IMR-90 (cell line): ENCODE results near the gene MRPL10. TPM values are rescaled to one million over a fixed set of nuclear protein-coding genes. Genes with fewer than 3 reads are reported as not detected.

ENCODE experiments used
- ATAC-seq: fragments of 200-7000 bp; cut with Tn5 transposase; 2 replicates; pipeline ENCODE4 v1.9.1; 2020; ENCODE audit warnings: low read depth, mild to moderate bottlenecking, moderate library complexity
- BruUV-seq: library from RNA; stranded (reverse); fragments of 400-500 nt; replicated peaks from 2 replicates; lab custom pipeline; 2021; lab: Mats Ljungman, UMichigan
- CTCF ChIA-PET: fragments of 300-600 bp; formaldehyde crosslinking; extraction: SDS; loops from one replicate; lab custom pipeline; 2021; ENCODE audit warnings: antibody characterized with exemption; lab: Yijun Ruan, JAX
- POLR2A ChIA-PET: fragments of 300-600 bp; sonication (Branson Sonifier 250); formaldehyde crosslinking; loops from one replicate; lab custom pipeline; 2022; ENCODE audit warnings: antibody characterized with exemption; ENCODE audit not compliant: unreplicated experiment; lab: Charles Lee
- DNase-seq: peaks from one replicate; pipeline ENCODE4 v3.0.0; 2013
- H2AFZ ChIP-seq: replicated peaks from 2 replicates; pipeline ENCODE3; 2013; ENCODE audit warnings: low read length, mild to moderate bottlenecking; ENCODE audit not compliant: poor library complexity
- H2AK5ac ChIP-seq: 2 replicates; pipeline ENCODE4 v1.6.1; 2013; ENCODE audit warnings: low read depth, low read length, inconsistent platforms
- H2AK9ac ChIP-seq: replicated peaks from 2 replicates; pipeline ENCODE3; 2013; ENCODE audit warnings: mild to moderate bottlenecking, low read depth, low read length, moderate library complexity; ENCODE audit not compliant: poor library complexity
- H2BK120ac ChIP-seq: 2 replicates; pipeline ENCODE4 v1.6.1; 2013; ENCODE audit warnings: low read depth, low read length, inconsistent platforms
- H2BK15ac ChIP-seq: 3 replicates; pipeline ENCODE4 v1.6.1; 2013; ENCODE audit warnings: low read depth, low read length, inconsistent platforms
- H2BK20ac ChIP-seq: 2 replicates; pipeline ENCODE4 v1.6.1; 2013; ENCODE audit warnings: low read depth, mild to moderate bottlenecking, inconsistent platforms, low read length, moderate library complexity
- H2BK5ac ChIP-seq: 2 replicates; pipeline ENCODE4 v1.6.1; 2013; ENCODE audit warnings: mild to moderate bottlenecking, low read depth, low read length, inconsistent platforms; ENCODE audit not compliant: poor library complexity, severe bottlenecking
- H3K14ac ChIP-seq: replicated peaks from 2 replicates; pipeline ENCODE4 v1.6.1; 2013; ENCODE audit warnings: low read depth, low read length, inconsistent platforms
- H3K18ac ChIP-seq: 2 replicates; pipeline ENCODE4 v1.6.1; 2013; ENCODE audit warnings: low read depth, low read length, control low read depth
- H3K23ac ChIP-seq: 2 replicates; pipeline ENCODE4 v1.6.1; 2013; ENCODE audit warnings: low read depth, low read length, inconsistent platforms
- H3K27ac ChIP-seq: 2 replicates; pipeline ENCODE4 v1.5.1; 2013; ENCODE audit warnings: mild to moderate bottlenecking, control low read depth, low read length; ENCODE audit not compliant: insufficient read depth
- H3K27me3 ChIP-seq: 2 replicates; pipeline ENCODE4 v1.6.1; 2013; ENCODE audit warnings: low read length; ENCODE audit not compliant: control insufficient read depth, insufficient read depth
- H3K36me3 ChIP-seq: 2 replicates; pipeline ENCODE4 v1.6.1; 2013; ENCODE audit warnings: low read length, mixed read lengths; ENCODE audit not compliant: control insufficient read depth, insufficient read depth
- H3K4ac ChIP-seq: 2 replicates; pipeline ENCODE4 v1.6.1; 2013; ENCODE audit warnings: low read depth, low read length, inconsistent platforms
- H3K4me1 ChIP-seq: 2 replicates; pipeline ENCODE4 v1.6.1; 2013; ENCODE audit warnings: low read length, mixed read lengths; ENCODE audit not compliant: control insufficient read depth, insufficient read depth
- H3K4me2 ChIP-seq: 2 replicates; pipeline ENCODE4 v1.6.1; 2013; ENCODE audit warnings: low read depth, mild to moderate bottlenecking, control low read depth, low read length, moderate library complexity
- H3K4me3 ChIP-seq: 2 replicates; pipeline ENCODE4 v1.5.1; 2013; ENCODE audit warnings: low read depth, mild to moderate bottlenecking, control low read depth, low read length, moderate library complexity; ENCODE audit not compliant: insufficient read depth
- H3K56ac ChIP-seq: 2 replicates; pipeline ENCODE4 v1.6.1; 2013; ENCODE audit warnings: low read length, inconsistent platforms; ENCODE audit not compliant: insufficient read depth; ENCODE audit errors: extremely low read depth
- H3K79me1 ChIP-seq, 2 experiments: 2 replicates each; pipeline ENCODE4 v1.6.1; 2013; ENCODE audit warnings: low read length in 2 of 2, inconsistent platforms in 1 of 2, low read depth in 1 of 2
- H3K9ac ChIP-seq: 2 replicates; pipeline ENCODE4 v1.6.1; 2013; ENCODE audit warnings: low read depth, low read length, control low read depth
- H3K9me1 ChIP-seq: 2 replicates; pipeline ENCODE4 v1.6.1; 2013; ENCODE audit warnings: low read length, inconsistent platforms; ENCODE audit not compliant: insufficient read depth
- H3K9me3 ChIP-seq: 2 replicates; pipeline ENCODE4 v1.6.1; 2013; ENCODE audit warnings: low read length; ENCODE audit not compliant: control insufficient read depth, insufficient read depth
- H4K20me1 ChIP-seq: 2 replicates; pipeline ENCODE4 v1.6.1; 2013; ENCODE audit warnings: low read length, inconsistent platforms; ENCODE audit not compliant: insufficient read depth
- H4K5ac ChIP-seq: 2 replicates; pipeline ENCODE4 v1.6.1; 2013; ENCODE audit warnings: mild to moderate bottlenecking, low read depth, low read length, control low read depth
- H4K8ac ChIP-seq, 2 experiments: 2 replicates each; pipeline ENCODE4 v1.6.1; 2013; ENCODE audit warnings: low read depth in 2 of 2, low read length in 2 of 2, control low read depth in 1 of 2, inconsistent platforms in 1 of 2
- H4K91ac ChIP-seq: 2 replicates; pipeline ENCODE4 v1.6.1; 2013; ENCODE audit warnings: low read depth, low read length, inconsistent platforms; ENCODE audit not compliant: insufficient read depth
- ELK1 ChIP-seq: fragments of 150-350 bp; IDR thresholded peaks from 2 replicates; pipeline ENCODE4 v1.6.1; 2016; ENCODE audit warnings: low read depth, mild to moderate bottlenecking, low read length, moderate library complexity, borderline replicate concordance
- WGBS, 2 experiments: methylation state at CpG; one replicate each; pipeline versions ENCODE4 v1.1.5 to v1.1.7; 2013; ENCODE audit warnings: missing lambda C conversion rate in 2 of 2; ENCODE audit not compliant: insufficient read length in 1 of 2; ENCODE audit errors: extremely low coverage in 2 of 2; 5-methylcytosine and 5-hydroxymethylcytosine counted together
- dilution Hi-C: fragments of 300-500 bp; cut with HindIII; formaldehyde crosslinking; loops from one replicate; pipeline ENCODE4 v1.14.3; 2018; ENCODE audit warnings: low sequenced_read_pairs; ENCODE audit not compliant: unreplicated experiment
- in situ Hi-C: fragments of 300-500 bp; cut with MboI; formaldehyde crosslinking; loops from 3 replicates; pipeline ENCODE4 v1.14.3; 2019; ENCODE audit warnings: low sequenced_read_pairs, inconsistent platforms, mixed read lengths
- intact Hi-C: fragments of 100-400 bp; cut with micrococcal nuclease; formaldehyde crosslinking; loops from 2 replicates; pipeline ENCODE4 v1.10.0; 2022
- polyA plus RNA-seq, 3 experiments: library from polyadenylated mRNA; depleted of rRNA; stranded (reverse); fragments of >200 nt; gene quantifications; 2 replicates each; pipeline ENCODE4 v1.2.3, GENCODE V29; 2012; ENCODE audit warnings: low replicate concordance in 1 of 3
- total RNA-seq: library from RNA; depleted of rRNA; stranded (reverse); fragments of >200 nt; gene quantifications from 2 replicates; pipeline ENCODE4 v1.2.3, GENCODE V29; 2012

MRPL10 gene
- total and polyA plus RNA-seq, 2 of the 4 experiments (the other 2 are of a cell fraction), result 32.3 to 61.8 TPM

DNA sequence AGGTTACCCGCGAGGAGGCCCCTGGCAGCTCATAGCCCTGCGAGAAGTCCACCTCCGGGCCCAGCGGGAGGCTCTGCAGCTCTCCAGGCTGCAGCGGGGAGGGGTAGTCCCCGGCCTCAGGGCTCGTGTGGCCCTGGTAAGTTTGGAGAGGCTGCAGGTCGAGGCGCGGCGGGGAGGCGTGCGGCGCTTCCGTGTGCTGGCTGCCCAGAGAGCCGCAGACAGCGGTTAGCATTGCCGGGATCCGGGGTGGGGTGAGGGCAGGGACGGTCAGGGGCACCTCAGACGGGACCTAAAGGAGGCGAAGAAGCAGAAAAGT, 16.8 kb upstream of the MRPL10 start:
- Histone ChIP-seq H3K9me1 (no peaks in the 10 kb centered on the region), H4K91ac (no peak overlapping the region), H3K4ac (no peak overlapping the region), H4K20me1 (no peaks in the 10 kb centered on the region), H3K27me3 (peaks cover 74% of the 10 kb centered on the region), H2AK9ac (no peak overlapping the region), H2BK5ac (no peak overlapping the region), H3K27ac (no peak overlapping the region), H3K9me3 (no peaks in the 10 kb centered on the region), H3K9ac (no peak overlapping the region), H4K5ac (no peak overlapping the region), H4K8ac (no peak overlapping the region), H2AFZ (no peak overlapping the region), H3K4me3 (no peak overlapping the region), H3K14ac (no peak overlapping the region), H2BK120ac (no peak overlapping the region), H3K18ac (no peak overlapping the region), H2AK5ac (no peak overlapping the region), H2BK20ac (no peak overlapping the region), H3K36me3 (no peaks in the 10 kb centered on the region), H3K4me2 (no peak overlapping the region), H3K79me1 (no peaks in the 10 kb centered on the region), H3K23ac (no peak overlapping the region), H3K4me1 (no peaks in the 10 kb centered on the region), H2BK15ac (no peak overlapping the region), H3K56ac (no peak overlapping the region)
- CTCF ChIA-PET, result interaction anchor here (2.0 kb wide), 1 partner anchor 41 kb away, joined by 6 read pairs; no protein-coding TSS in a partner anchor
- dilution Hi-C loops, result no loop called here
- 41% methylated on average over 5 of the region's 23 CpGs; no CpG with 5 or more reads in 1 of the 2 experiments for WGBS, 2 experiments
- DNase-seq (no peak), ATAC-seq (no peak)
- POLR2A ChIA-PET, result no interaction called here
- no TSS peak for BruUV-seq
- intact Hi-C loops, result no loop called here
- in situ Hi-C loops, result no loop called here
- TF ChIP-seq ELK1, result no peak
